ENCODE results near the gene SRGAP2C.
"Not testable (repeated sequence)": the region's sequence is repeated elsewhere in the genome, so short reads cannot be mapped to it uniquely, and the experiment has no call there.

GRCh38 chr1:121378757-121379156, 194.0 kb downstream of the SRGAP2C start:
- TF ChIP-seq CTCF (optimal IDR thresholded peaks at IDR 0.05 in 1 of 3, IDR thresholded peaks at IDR 0.05 in 1 of 3, conservative IDR thresholded peaks at IDR 0.05 in 1 of 3; ENCODE audit: extremely low read depth in 1 of 3, insufficient read depth in 2 of 3, low read length in 3 of 3); EZH2 (IDR thresholded peaks at IDR 0.05; ENCODE audit: low read length): not testable (repeated sequence)
